Stimulated activated naive B cell treated with anti-CD40 and anti-IgM and Interleukin-4, amounts not matched to agents 10 μg/mL and 1 μg/mL and 100 μg/mL, for 72 hours (primary cell): ENCODE results near the gene RAB26.
"Not testable (repeated sequence)": the region's sequence is repeated elsewhere in the genome, so short reads cannot be mapped to it uniquely, and the experiment has no call there.

Experiments
- ATAC-seq, 2 donors: fragments of 150-1000 bp; cut with Tn5 transposase; replicated peaks; 2 replicates each; pipeline ENCODE4 v1.10.0; 2021; ENCODE audit warnings: moderate library complexity in 1 of 2
- DNase-seq: peaks from one replicate; pipeline ENCODE4 v3.0.0; 2021
- H3K27ac Mint-ChIP-seq: one replicate; pipeline ENCODE4 v1.8.0; 2022; ENCODE audit warnings: mild to moderate bottlenecking, mixed read lengths
- H3K27me3 Mint-ChIP-seq, 2 donors: one replicate each; pipeline ENCODE4 v1.8.0; 2022; ENCODE audit warnings: mixed read lengths in 2 of 2
- H3K36me3 Mint-ChIP-seq, 2 donors: one replicate each; pipeline ENCODE4 v1.8.0; 2022; ENCODE audit warnings: mixed read lengths in 2 of 2, mild to moderate bottlenecking in 1 of 2
- H3K4me1 Mint-ChIP-seq, 2 donors: one replicate each; pipeline ENCODE4 v1.8.0; 2022; ENCODE audit warnings: mixed read lengths in 2 of 2, mild to moderate bottlenecking in 1 of 2
- H3K4me3 Mint-ChIP-seq, 2 donors: one replicate each; pipeline ENCODE4 v1.8.0; 2022; ENCODE audit warnings: mild to moderate bottlenecking in 2 of 2, mixed read lengths in 2 of 2, moderate library complexity in 1 of 2
- H3K9me3 Mint-ChIP-seq, 2 donors: one replicate each; pipeline ENCODE4 v1.8.0; 2022; ENCODE audit warnings: mixed read lengths in 2 of 2, mild to moderate bottlenecking in 1 of 2

The RAB26 gene

GRCh38 chr16:2190659-2191445, 42.4 kb downstream of the RAB26 start:
- Mint-ChIP-seq H3K36me3 (no peaks in the 10 kb centered on the region), H3K27ac (no peak overlapping the region), H3K4me3 (no peak overlapping the region), H3K27me3 (peaks cover 28 to 38% of the 10 kb centered on the region in 2 donors), H3K9me3 (no peaks in the 10 kb centered on the region), H3K4me1 (peaks cover 6 to 15% of the 10 kb centered on the region in 2 donors)
- DNase-seq (no peak), ATAC-seq (no peak)

- no peak overlapping the region for H3K4me3 Mint-ChIP-seq
Measured at GRCh38 chr16:2191446-2191706, 43.0 kb downstream of the RAB26 start.

DNA sequence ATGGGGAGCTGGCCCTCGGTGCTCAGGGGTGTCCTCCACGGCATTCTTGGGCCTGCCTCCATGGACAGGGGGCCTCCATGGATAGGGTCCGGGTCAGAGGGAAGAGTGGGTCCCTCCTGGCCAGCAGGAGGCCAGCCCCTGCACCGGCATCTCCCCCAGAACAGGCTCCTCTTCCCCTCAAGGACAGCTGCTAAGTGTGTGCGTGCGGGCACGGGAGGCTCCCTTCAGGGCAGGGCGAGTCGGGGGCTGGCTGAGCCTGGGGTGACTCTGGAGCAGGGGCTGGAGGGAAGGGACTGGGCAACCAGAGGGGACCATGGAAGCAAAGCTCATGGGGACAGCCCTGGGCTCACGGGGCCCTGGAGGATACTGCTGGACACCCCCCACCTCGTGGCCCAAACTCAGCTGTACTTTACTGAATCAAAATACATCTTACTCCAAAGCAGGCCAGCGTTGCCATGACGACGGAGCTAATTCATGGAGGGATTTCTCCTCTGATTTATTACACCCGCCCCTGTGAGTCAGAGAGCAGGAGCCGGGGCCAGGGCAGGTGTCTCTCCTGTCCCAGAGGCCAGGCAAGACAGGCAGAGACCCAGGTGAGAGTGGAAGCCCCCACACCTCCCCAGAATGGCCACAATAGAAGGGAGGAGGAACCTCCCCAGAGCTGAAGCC, 45.9 kb downstream of the RAB26 start:
- Mint-ChIP-seq H3K9me3 (no peaks in the 10 kb centered on the region), H3K4me1 (peaks cover 6 to 20% of the 10 kb centered on the region in 2 donors), H3K27ac (no peak overlapping the region), H3K27me3 (peaks cover 47 to 59% of the 10 kb centered on the region in 2 donors), H3K36me3 (no peaks in the 10 kb centered on the region), H3K4me3 (no peak overlapping the region)
- no peak for DNase-seq
- no peak for ATAC-seq

More at GRCh38 chr16:2191446-2191706, 43.0 kb downstream of the RAB26 start:
- H3K27me3 Mint-ChIP-seq, result peaks cover 28 to 38% of the 10 kb centered on the region in 2 donors
- DNase-seq (no peak), ATAC-seq (no peak)
- no peaks in the 10 kb centered on the region for H3K36me3 Mint-ChIP-seq
- no peak overlapping the region for H3K27ac Mint-ChIP-seq
- H3K9me3 Mint-ChIP-seq, result no peaks in the 10 kb centered on the region
- peaks cover 6 to 15% of the 10 kb centered on the region in 2 donors for H3K4me1 Mint-ChIP-seq

DNA sequence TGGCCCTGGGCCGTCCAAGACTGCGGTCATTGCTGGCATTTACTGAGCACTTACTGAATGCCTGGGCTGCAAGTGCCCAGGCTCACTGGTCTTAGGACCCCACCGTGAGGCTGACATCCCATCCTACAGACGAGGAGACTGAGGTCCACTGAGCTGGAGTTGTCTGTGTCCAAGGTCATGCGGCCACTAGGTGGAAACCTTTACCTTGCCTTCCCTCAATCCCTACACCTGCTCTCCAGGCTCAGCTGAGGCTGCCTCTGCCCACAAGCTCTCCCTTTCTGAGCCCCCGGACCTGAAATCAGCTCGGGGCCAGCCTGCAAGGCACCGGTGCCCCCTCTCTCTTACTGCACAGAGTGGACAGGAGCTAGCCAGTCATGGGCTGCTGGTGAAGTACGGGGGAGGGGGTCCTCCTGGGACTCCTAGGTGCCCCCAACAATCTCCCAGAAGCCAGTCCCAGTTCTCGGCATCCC, 46.5 kb downstream of the RAB26 start:
- H3K4me3 Mint-ChIP-seq, result peak overlapping the region in 1 of 2 donors; percentile 26

GRCh38 chr16:2195322-2196161, 47.1 kb downstream of the RAB26 start:
- DNase-seq (no peak), ATAC-seq (peak; percentile 36 to 41)
- Mint-ChIP-seq H3K4me3 (peak overlapping the region; percentile 60 to 62), H3K4me1 (peaks cover 6 to 20% of the 10 kb centered on the region in 2 donors), H3K27me3 (peaks cover 52 to 68% of the 10 kb centered on the region in 2 donors), H3K36me3 (no peaks in the 10 kb centered on the region), H3K9me3 (no peaks in the 10 kb centered on the region), H3K27ac (peak overlapping the region; percentile 65)

More for the DNA sequence above, 46.5 kb downstream of the RAB26 start:
- H3K27ac Mint-ChIP-seq, result no peak overlapping the region
- H3K9me3 Mint-ChIP-seq, result no peaks in the 10 kb centered on the region
- DNase-seq, result peak; percentile 24
- ATAC-seq, result peak; percentile 72 to 73
- H3K27me3 Mint-ChIP-seq, result peaks cover 48 to 63% of the 10 kb centered on the region in 2 donors
- no peaks in the 10 kb centered on the region for H3K36me3 Mint-ChIP-seq
- H3K4me1 Mint-ChIP-seq, result peaks cover 6 to 20% of the 10 kb centered on the region in 2 donors

GRCh38 chr16:2196162-2196980, 47.9 kb downstream of the RAB26 start, which contains the start of gene CASKIN1:
Gene CASKIN1 (minus strand): TSS chr16:2196605. CDS start chr16:2196432, 173 bp downstream.
- DNase-seq (no peak), ATAC-seq (peak; percentile 59 to 64)
- peak within 1 kb of the TSS; percentile 74 to 81 for H3K4me3 Mint-ChIP-seq
- peak within 1 kb of the TSS; percentile 65 for H3K27ac Mint-ChIP-seq
- no peaks in the 10 kb centered on the region for H3K9me3 Mint-ChIP-seq
- H3K4me1 Mint-ChIP-seq, result peaks cover 6 to 20% of the 10 kb centered on the region in 2 donors
- H3K27me3 Mint-ChIP-seq, result peaks cover 52 to 68% of the 10 kb centered on the region in 2 donors
- H3K36me3 Mint-ChIP-seq, result no peaks in the 10 kb centered on the region

- Mint-ChIP-seq H3K9me3 (no peaks in the 10 kb centered on the region), H3K27me3 (peaks cover 48 to 74% of the 10 kb centered on the region in 2 donors), H3K27ac (no peak overlapping the region), H3K4me1 (peaks cover 6 to 20% of the 10 kb centered on the region in 2 donors), H3K36me3 (no peaks in the 10 kb centered on the region), H3K4me3 (peak overlapping the region; percentile 74 to 81)
- DNase-seq, result no peak
- no peak for ATAC-seq
Measured at GRCh38 chr16:2196981-2197511, 48.6 kb downstream of the RAB26 start.

- Mint-ChIP-seq H3K9me3 (no peaks in the 10 kb centered on the region), H3K27ac (no peak overlapping the region), H3K36me3 (no peaks in the 10 kb centered on the region), H3K27me3 (peaks cover 42 to 73% of the 10 kb centered on the region in 2 donors), H3K4me1 (peaks cover 6 to 20% of the 10 kb centered on the region in 2 donors), H3K4me3 (no peak overlapping the region)
- no peak for DNase-seq
- ATAC-seq, result no peak
Measured at GRCh38 chr16:2197765-2198164, 49.3 kb downstream of the RAB26 start.

DNA sequence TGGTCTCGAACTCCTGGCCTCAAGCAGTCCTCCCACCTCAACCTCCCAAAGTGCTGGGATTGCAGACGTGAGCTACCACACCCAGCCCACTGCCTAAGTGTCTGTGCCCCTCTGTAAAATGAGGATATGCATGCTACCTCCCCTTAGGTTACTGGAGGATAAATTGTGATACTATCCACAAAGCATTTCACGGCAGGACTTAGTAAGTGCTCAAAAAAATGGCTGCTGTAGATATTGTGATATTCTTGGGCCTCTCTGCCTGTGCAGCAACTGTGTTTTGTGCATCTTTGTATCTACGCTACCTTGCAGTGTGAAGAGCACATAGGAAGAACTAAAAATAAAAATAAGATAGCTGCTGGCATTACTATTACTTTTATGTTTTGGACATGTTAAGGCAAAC, 49.9 kb downstream of the RAB26 start:
- ATAC-seq, result no peak
- DNase-seq, result no peak
- Mint-ChIP-seq H3K4me3 (no peak overlapping the region), H3K4me1 (peaks cover 6 to 20% of the 10 kb centered on the region in 2 donors), H3K27me3 (peaks cover 41 to 68% of the 10 kb centered on the region in 2 donors), H3K9me3 (no peaks in the 10 kb centered on the region), H3K27ac (no peak overlapping the region), H3K36me3 (no peaks in the 10 kb centered on the region)

- DNase-seq, result no peak
- H3K27me3 Mint-ChIP-seq, result peaks cover 33 to 60% of the 10 kb centered on the region in 2 donors
- no peak overlapping the region for H3K27ac Mint-ChIP-seq
- H3K4me3 Mint-ChIP-seq, result no peak overlapping the region
- ATAC-seq, result no peak
- H3K36me3 Mint-ChIP-seq, result peaks cover 0 to 3% of the 10 kb centered on the region in 2 donors
- peaks cover 9 to 20% of the 10 kb centered on the region in 2 donors for H3K4me1 Mint-ChIP-seq
- no peaks in the 10 kb centered on the region for H3K9me3 Mint-ChIP-seq
Measured at GRCh38 chr16:2199095-2199494, 50.7 kb downstream of the RAB26 start.

DNA sequence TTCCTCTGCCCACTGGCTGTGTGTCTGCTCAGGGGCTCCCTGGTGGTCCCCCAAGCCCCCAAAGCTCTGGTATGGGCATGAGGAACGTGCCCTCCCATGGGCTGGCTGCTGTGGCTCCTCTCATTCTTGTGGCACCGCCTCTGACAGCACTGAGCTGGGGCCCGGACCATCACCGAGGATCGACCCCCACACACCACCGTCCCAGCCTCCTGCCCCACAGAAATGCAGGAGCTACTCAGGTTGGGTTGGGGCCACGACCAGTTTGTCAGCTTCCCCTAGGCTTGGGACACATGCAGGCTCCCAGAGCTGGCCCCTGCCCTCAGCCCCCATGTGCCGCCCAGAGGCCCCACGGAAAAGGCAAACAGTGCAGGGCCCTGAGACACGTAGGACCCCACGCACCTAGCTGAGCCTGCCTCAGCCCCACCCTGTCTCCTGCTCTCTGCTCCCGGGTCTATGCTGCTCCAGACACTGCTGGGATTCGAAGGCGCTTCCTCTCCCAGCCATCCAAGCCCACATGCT, 51.3 kb downstream of the RAB26 start:
- DNase-seq, result no peak
- no peak for ATAC-seq
- H3K4me3 Mint-ChIP-seq, result no peak overlapping the region
- peaks cover 0 to 3% of the 10 kb centered on the region in 2 donors for H3K36me3 Mint-ChIP-seq
- no peak overlapping the region for H3K27ac Mint-ChIP-seq
- peaks cover 31 to 54% of the 10 kb centered on the region in 2 donors for H3K27me3 Mint-ChIP-seq
- no peaks in the 10 kb centered on the region for H3K9me3 Mint-ChIP-seq
- peaks cover 14 to 22% of the 10 kb centered on the region in 2 donors for H3K4me1 Mint-ChIP-seq

DNA sequence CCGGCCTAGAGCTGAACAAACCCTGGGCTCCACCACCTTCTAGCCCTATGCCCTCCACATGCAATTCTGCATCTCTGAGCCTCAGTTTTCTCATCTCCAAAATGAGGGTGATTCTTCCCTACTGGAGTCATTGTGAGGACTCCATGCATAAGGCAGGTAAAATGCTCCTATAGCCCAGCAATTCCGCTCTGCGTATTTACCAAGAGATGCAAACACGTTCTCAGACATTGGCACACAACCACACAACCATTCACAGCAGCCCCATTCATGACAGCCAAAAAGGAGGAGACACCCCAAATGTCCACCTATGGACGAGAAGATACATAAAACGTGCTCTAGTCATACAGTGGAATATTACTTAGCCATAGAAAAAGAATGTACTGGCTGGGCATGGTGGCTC, 51.9 kb downstream of the RAB26 start:
- Mint-ChIP-seq H3K4me3 (no peak overlapping the region), H3K4me1 (peaks cover 8 to 17% of the 10 kb centered on the region in 2 donors), H3K27me3 (peaks cover 24 to 48% of the 10 kb centered on the region in 2 donors), H3K27ac (no peak overlapping the region), H3K36me3 (peaks cover 0 to 3% of the 10 kb centered on the region in 2 donors), H3K9me3 (no peaks in the 10 kb centered on the region)
- DNase-seq, result no peak
- no peak for ATAC-seq

DNA sequence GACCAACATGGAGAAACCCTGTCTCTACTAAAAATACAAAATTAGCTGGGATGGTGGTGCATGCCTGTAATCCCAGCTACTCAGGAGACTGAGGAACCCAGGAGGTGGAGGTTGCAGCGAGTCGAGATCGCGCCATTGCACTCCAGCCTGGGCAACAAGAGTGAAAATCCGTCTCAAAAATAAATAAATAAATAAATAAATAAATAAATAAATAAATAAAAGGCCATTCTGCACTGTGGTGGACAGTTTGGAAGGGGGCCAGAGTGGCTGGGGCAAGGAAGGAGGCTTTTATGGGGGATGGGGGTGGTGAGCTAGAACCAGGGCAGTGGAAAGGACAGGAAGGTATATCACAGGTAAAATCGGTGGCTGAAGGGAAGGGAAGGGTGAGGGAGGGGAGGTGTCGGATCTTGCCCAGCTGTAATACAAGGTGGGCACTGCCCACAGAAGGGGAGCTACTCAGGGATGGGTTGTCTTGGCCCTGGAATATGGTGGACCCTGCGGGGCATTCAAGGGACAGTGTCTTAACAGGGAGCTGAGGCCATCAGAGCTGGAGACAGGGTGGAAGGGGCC, 54.8 kb downstream of the RAB26 start:
- H3K27ac Mint-ChIP-seq, DNase-seq, ATAC-seq, H3K9me3 Mint-ChIP-seq: not testable (repeated sequence)
- Mint-ChIP-seq H3K36me3 (peaks cover 14 to 19% of the 10 kb centered on the region in 2 donors), H3K4me1 (peaks cover 21 to 31% of the 10 kb centered on the region in 2 donors), H3K27me3 (peaks cover 13 to 30% of the 10 kb centered on the region in 2 donors), H3K4me3 (peak overlapping the region; percentile 51 to 53)
